ENCODE measurements around the gene DAPK1.

DAPK1 gene

DNA sequence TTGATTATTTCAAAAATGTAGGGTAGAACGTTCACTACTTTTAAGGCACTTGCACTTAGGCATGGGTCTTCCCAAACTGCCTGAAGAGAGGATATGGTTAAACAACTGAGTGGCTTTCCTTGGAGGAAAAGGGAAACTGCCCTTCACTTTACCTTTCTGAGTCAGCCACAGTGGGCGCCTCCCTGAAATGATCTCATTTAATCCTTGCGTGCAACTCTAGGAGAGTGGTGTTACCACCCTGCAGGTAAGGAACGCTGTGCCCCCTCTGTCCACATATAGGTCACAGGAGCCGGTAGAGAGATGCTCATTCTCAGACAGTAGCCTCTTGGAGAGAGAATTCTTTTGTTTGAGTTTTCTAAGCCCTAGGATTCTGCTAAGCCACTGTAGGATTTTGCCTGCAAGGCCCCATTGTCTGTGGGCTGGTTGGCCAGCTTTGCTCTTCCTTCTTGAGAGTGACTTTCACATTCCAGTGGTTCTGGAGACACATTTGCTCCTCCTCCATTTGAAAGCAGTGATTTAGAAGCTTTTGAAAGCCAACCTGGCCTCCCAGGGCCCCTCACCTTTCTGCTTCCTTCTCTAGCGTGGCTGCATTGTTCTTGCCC lies 118.0 kb downstream of the DAPK1 start:
- no peak for DNase-seq

DNA sequence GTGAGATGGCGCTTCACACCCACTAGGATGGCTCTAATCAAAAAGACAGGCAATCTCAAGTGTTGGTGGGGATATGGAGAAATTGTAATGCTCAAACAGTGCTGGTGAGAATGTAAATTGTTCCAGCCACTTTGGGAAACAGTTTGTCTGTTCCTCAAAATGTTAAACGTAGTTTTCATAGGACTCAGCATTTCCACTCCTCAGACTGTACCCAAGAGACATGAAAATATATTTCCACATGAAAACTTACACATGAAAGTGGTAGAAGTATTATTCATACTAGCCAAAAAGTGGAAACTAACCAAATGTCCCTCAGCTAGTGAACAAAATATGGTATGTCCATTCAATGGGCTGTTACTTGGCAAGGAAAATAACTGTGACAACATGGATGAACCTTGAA lies 120.6 kb downstream of the DAPK1 start:
- DNase-seq, result no peak

DNA sequence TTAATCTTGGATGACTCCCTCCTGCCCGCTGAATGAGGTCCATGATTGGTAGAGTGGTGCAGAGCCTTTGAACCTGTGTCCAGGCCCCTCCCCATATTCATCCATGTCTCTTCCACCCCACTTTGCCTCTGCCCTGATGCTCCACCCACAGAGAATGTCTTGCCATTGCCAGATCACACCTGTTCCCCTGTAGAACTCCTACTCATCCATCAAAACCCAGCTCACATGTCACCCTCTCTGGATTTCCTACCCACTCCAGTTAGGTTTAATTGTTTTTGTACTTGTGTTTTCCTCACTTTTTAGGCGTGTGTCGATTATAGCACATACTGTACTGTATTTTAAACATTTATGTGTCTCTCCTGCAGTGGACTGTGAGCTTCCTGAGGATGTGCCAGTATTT lies 121.3 kb downstream of the DAPK1 start:
- no peak for DNase-seq

DNA sequence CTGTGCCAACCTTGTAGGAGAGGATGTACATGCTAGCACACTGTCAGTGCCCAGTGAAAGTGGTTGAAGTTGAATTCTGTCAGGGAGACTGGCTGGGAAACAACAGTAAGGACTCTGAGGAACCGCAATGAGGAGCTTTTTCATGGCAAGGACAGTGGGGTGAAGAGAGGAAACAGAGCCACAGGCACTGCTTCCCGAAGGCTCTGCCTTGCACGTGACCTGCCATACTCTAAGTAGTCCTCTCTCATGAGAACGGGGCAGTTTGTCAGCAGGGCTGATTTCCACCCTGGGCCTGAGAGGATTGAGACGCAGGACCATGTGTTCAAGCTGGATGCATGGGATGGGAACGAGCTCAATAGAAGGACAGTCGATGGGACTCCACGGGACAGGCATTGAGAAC lies 121.7 kb downstream of the DAPK1 start:
- DNase-seq, result no peak

DNA sequence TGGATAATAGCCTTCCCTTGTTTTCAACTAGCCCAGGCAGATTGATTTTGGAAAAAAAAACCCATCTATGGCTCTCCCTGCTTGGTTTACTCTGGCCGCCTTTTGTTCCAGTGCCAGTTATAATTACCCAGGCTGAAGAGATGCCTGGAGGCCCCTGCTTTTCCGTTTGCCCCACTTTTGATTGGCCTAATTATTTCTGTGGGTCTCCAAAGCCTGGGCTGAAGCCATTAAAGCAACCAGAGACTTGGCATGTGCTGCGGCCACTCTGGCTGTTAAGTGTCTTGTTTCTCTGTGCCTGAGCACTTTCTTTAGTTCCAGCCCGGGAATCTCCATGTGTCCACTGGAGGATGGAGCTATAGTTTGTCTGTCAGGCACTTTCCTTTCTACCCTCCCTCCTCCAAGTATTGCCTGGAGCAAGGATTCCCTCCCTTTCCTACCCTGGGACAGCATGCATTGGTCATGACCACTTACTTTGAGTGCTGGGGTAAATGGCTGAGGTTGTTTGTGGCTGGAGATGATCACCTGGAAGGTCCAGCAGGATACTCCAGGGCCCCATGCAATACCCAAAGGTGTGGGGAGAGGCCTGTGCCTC lies 123.2 kb downstream of the DAPK1 start:
- DNase-seq, result peak; percentile 82

DNA sequence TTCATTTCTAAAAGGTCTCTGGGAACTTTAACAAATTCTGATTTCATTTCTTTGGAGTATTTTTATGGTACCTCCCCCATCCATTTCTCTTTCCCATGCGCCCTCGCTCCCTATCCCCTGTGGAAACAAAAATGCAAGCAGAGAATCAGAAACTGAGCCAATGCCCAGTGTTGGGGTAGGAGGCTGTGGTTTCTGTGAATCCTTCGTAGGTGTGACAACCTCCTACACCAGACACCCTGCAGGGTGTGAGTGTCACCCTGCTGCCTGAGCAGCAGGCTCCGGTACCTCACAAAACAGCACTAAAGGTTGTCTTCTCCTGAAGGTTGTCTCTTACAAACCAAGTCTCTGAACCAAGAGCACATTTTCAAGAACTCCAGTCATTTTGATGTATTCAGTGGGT lies 124.4 kb downstream of the DAPK1 start:
- DNase-seq, result no peak

DNA sequence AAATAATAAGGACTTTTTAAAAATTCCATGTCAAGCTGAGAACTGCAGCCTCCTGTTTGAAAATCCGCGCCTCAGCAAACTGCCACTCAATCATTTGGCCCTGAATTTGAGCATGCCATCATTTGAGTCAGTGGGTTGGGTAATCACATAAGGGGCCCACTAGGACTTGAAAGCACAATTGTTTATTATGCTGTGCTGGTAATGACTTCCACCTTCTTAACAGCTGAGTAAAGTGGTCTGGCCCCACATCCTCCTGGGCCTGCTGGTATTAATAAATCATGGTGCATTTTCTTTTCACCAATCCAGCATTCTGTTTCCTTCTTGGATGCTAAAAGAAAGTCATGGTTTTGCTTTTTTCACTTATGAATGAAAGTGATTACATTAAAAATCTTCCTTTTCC lies 125.3 kb downstream of the DAPK1 start:
- DNase-seq, result no peak

DNA sequence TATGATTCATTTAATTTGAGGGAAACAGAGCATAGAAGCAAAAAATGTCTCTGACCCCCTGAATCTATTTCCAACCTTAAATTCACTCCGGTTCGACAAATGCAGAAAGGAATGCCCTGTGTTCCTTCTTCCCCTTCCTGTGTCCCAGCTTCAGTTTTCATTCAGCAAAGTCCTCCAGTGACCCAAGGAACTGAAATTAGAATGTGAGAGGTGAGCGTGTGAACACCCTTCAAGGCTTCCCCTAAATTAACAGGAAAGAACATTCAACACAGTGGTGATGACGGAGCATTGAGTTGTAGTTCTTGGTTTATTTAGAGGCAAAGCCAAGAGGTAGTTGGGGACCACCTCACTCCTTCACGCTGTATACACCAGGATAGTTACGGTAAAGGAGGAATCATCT lies 130.7 kb downstream of the DAPK1 start:
- DNase-seq, result no peak

DNA sequence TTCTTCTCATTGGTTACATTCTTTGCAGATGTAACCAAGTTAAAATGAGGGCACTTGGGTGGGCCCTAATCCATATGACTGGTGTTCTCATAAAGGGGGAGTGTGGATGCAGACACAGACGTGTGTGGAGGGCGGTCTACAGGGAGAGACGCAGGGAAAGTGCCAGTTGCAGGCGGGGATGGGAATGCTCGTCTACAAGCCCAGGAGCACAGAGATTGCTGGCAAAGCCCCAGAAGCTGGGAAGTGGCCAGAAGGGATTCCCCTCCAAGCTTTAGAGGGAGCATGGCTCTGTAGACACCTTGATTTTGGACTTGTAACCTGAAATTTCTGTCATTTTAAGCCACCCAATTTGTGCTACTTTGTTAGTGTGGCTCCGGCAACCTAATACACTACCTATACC lies 131.4 kb downstream of the DAPK1 start:
- no peak for DNase-seq

DNA sequence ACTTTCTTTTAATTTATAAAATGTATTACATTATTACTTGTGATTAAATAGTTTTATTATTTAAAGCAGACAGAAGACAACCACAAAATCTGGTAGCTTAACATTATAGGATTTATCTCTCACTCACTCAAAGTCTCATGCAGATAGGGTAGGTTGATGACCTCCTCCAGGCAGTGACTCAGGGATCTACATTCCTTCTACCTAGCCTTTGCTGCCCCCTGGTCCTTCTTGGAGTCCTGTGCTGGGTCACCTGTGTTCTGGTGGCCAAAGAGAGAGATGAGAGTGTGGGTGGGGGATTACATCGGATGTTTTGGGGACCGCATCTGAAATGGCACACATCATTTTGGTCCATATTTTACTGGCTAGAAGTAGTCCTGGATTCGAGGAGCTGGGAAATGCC lies 132.6 kb downstream of the DAPK1 start:
- DNase-seq, result no peak

DNA sequence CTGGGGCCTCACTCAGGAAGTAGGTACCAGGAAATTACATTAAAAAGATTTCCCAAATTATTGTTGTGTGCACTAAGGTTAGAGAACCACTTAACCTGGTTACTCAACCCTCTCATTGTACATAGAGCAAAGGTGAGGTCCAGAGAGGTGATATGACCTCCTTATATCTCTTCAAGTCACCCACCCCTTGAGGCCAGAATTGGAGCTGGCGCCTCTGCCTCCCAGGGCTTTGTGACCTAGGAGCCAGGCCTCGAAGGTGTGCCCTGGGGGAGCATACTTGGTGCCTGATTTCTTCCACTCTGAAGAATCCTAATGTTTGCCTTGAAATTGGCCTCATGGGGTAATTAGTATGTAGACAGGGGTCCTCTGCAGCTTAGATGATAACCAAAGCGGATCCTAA lies 133.2 kb downstream of the DAPK1 start:
- DNase-seq, result no peak

DNA sequence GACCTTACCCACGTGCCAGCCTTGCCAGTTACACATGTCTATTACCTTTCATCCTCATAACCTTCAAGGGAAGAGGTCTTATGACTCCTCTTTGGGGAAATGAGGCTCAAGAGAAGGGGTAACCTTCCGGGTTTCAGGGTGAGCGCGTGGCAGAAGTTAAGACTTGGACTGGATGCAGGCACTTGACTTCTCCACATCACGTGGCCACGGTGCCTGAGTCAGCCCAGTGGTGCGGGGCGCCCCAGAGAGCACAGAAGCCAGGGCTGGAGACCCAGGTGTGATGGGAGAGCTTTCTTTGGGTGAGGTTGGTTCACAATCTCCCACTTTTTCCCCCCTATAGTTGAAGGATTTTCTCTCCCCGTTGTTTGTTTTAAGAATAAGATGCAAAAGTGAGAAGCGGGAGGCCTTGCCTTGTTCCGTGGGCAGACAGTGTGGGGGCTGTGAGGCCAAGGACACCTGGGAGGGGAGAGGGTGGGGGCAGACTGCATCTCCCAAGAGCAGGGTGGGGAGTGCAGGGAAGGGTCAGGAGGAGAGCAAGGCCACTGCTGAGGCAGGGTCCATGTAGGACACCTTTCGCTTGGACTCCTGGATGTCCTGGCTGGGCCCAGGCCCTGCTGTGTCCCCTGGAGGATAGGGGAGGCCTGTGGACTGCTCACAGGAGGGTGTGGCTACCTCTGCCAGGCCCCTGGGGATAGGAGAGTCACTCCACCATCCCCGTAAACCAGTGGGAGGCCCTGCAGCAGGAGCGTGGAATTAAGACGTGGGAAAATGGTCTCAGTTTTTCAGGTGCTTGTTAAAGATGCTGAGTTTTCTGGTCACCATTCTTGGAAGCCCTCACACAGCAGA lies 138.2 kb downstream of the DAPK1 start:
- no peak for DNase-seq

DNA sequence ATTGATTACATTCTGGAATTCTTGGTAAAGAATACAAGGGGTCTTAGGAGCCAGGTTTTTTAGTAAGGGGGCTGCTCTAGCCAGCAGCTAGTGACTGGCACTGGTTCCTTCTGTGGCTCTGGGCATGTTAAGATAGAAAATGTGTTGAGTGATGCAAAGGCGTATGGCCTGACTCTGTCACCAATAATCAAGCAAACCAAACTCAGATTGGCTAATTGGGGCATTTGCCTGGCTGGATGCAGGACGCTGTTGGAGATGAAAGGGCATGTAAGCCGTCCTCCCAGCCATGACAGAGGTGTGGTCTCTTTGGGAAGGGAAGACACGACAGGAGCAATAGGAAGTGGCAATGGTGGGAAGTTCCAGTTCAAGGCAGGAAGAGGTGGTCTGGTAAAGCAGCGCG lies 140.6 kb downstream of the DAPK1 start:
- no peak for DNase-seq

DNA sequence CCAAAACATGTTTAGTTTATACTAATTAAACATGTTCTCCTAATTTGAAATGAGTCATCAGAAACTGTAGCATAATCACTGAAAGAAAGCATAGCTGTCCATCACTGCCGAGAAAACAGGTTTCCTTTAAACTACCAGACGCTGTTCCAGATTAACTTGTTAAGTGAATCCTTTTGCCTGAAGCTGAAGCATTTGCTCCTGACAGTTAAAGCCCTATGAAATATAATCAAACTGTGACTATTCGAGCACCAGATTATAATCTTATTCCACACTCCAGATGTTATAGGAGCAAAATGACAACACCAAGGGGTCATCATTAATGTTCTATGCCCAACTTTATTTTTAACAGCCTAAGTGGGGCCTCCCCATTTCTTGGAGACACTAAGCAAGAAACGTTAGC lies 142.3 kb downstream of the DAPK1 start:
- DNase-seq, result no peak

DNA sequence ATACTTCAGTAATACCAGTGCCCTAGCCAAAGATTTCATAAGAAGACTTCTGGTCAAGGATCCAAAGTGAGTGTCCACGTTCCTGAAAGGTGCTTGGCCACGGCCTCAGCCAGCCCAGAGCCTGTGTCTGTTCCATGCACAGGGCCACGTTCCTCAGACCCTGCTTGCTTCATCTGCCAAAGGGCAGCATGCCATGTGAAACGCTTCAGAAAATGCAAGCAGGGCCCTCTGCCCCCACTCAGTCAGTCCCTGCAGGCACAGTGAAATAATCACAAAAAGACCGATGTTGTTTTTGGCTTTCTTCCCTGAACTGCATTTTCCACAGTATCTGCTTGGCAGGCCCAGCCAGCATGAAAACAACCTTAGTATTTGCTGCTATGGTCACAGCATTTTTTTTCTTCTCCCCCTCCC lies 142.7 kb downstream of the DAPK1 start:
- peak; percentile 92 for DNase-seq

DNA sequence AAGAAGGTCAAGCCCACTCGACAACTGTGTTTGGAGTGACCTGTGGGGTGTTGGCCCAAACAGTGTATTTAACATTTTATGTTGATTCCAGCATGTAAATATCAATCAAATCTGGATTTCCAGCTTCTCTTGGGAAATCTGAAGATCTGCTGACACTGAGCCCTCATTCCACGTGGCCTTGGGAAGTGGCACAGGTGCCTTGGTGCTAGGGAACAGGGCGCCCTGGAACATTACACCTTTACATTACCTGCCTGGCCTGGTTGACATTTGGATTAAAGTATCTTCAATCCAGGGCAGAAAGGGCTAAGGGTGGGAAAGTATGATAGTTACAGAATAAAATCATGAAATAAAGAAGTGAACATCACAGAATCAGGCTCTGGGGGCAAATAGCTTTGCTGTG lies 143.4 kb downstream of the DAPK1 start:
- no peak for DNase-seq

DNA sequence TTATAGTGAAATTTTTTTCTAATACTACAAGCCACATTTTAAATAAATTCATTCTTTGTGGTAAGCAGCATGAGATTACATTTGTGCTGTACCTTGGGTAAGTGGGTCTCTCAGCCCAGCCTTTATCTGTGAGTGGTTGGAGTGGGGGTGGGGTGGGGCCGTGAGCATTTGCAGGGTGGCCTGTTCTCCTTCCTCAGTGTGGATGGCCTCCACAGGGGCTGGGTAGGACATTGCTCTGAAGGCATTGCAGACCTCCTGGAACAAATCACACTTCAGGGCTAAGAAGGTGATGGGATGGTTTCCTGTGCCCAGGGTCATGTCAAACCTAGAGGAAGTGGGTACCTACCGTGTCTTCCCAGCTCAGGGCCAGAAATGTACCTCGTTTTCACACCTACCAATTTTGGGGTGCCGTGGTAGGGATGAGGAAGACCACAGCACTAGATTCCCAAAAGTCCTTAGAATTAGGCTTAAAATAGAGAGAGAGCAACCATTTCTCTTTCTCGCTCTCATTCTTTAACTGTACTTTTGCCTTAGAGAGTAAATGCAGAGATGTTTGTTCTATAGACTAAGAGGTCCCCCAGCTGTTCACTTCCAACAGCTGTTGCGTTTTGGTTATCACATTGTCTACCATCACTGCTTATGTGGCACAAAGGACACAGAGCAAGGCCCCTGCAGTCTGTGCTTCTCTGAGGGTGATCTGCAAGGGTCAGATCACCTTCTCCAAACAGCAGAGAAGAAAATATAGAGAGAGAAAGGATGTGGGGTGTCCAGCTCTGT lies 144.9 kb downstream of the DAPK1 start:
- no peak for DNase-seq

DNA sequence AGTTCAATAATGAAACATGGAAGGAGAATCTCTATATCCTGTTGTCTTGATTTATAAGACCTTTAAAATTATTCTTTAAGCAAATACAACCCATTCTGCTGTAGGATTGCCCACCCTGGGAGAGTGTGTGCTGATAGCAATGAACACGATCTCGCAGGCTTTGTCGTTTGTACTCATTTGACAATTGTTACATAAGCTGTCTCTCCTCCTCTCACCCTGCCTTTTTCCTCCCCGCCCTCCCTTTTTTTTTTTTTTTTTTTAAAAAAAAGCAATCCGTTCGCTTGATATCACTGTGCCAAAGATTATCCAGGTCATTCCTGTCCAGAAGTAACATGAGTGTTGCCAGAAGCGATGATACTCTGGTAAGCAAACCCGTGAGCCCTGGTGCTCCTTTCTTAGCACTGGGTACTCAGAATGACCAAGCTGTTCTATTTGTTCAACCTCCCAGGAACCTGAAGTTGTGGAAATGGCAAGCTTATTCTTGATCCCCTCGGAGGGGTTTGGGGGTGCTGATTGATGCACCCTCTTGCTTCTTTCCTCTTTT lies 145.5 kb downstream of the DAPK1 start:
- no peak for DNase-seq

DNA sequence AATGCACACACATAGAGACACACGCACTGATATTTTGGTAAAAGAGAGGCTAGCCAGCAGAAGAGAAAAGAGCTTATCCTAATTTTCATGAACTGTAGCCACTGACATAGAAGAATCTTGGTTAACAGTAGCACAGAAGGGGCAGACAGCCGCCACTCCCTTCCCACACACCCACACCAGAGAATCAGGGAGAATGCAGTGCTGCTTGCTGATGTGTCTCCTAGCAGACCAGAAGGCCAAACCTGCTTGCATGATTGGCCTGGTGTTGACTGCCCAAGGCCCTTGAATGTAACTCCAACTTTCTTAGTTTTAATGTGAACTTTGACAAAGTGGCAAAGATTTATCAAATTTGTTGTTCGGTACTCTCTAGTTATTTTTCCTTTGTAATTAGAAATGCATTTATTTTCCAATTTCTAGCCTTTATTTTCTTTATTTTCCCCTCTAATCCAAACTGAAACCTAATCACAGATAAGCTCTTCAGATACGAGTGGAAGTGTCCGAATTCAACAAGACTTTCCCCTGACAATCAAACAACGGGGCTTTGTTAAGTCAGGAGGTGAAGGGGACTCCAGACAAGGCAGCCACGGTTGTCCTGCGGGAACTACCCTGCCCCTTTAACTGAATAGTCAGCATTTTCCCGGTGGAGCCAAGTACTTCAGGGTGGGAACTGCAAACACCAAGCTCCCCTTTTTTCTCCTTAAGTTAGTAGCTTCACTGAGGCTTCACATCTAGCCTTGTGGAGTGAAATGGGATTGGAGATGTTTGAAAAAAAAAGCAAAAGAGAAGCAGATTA lies 146.3 kb downstream of the DAPK1 start:
- DNase-seq, result no peak

DNA sequence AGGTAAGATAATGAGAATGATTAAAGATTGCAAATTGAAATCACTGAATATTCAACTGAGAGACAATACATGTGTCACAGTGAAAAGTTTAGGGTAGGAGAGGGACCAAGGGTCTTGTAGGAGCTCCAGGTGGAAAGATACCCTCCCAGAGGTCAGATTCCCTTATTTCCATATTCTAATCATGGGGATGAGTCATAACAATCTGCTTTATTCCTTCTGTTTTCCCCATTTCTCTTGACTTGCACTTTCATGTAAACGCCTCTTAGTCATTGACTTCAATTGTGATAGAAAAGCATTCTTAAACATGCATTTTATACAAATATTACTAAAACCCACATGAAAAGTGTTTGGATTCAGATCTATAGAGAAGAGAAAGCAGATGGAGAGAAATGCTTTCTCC lies 147.0 kb downstream of the DAPK1 start:
- DNase-seq, result no peak

DNA sequence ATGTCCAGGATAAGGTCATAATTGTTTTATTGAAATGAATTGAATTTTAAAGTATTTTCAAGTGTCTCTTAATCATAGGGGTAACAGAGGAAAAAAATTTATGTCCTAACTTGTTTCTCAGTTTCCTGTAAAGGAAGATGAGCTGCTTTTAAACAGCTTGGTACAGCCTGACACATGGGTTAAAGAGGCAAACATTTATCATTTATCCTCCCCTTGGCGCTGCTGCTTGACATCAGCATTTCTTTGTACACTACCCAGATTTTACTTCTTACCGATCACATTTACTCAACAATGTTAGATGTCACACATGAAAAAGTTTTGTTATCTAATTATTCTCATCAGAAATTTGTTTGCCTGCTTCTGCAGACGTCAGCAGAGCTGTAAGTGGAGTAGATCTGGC lies 148.9 kb downstream of the DAPK1 start:
- no peak for DNase-seq

DNA sequence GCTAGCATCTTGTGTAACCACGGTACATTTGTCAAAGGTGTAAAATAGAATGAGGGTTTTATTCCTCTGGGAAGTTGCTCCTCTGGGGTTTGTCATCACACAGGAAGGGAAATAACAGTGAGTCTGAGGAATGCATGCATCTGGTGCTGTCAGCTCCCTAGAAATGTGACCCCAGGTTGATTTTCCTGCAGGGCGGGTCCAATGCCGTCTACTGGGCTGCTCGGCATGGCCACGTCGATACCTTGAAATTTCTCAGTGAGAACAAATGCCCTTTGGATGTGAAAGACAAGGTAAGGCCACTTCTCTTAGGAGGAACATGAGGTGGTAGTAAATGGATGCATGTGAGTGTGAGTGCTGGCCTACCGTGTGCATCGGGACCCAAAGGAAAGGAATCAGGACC lies 149.4 kb downstream of the DAPK1 start:
- DNase-seq, result no peak

DNA sequence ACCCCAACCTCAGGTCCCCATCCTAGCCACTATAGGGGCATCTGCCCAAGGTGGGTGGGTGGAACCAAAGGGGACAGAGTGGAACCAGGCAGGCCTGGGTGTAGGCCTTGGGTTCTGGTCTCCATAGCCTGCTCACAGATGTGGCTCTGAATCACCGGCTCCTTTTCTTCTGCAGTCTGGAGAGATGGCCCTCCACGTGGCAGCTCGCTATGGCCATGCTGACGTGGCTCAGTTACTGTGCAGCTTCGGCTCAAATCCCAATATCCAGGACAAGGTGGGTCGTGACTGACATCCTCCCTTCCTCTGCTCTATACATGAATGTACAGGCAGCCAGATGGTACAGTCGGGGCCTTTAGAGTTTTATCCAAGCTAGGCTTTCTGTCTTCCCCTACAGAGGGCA lies 150.9 kb downstream of the DAPK1 start:
- DNase-seq, result no peak

Data from NCI-H1092 treated with DMSO at 0.1 percent for 48 hours (cell line).